Measurements from ENCODE around the gene NTRK3.

The NTRK3 gene

DNA sequence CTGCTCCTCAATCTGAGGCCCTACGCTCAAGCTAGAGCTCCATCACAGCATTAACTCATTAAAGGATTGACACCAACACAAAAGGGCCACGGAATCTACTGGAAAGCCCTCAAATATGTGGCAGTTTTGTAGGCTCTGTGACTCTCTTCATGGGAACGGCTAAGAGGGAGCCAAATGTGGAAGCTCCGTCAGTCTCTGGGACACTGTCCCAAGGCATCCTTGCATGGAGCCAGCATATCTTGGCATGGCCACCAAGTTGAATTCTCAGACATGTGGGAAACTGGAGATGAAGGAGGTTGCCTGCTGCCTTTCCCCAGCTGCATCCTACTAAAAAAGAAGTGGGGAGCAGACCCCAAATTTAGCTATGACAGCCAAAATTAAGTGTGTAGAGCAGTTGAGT, 296.9 kb downstream of the NTRK3 start:
- no peak for DNase-seq (ENCODE audit: low read depth)
- TF ChIP-seq, protein P1, sequence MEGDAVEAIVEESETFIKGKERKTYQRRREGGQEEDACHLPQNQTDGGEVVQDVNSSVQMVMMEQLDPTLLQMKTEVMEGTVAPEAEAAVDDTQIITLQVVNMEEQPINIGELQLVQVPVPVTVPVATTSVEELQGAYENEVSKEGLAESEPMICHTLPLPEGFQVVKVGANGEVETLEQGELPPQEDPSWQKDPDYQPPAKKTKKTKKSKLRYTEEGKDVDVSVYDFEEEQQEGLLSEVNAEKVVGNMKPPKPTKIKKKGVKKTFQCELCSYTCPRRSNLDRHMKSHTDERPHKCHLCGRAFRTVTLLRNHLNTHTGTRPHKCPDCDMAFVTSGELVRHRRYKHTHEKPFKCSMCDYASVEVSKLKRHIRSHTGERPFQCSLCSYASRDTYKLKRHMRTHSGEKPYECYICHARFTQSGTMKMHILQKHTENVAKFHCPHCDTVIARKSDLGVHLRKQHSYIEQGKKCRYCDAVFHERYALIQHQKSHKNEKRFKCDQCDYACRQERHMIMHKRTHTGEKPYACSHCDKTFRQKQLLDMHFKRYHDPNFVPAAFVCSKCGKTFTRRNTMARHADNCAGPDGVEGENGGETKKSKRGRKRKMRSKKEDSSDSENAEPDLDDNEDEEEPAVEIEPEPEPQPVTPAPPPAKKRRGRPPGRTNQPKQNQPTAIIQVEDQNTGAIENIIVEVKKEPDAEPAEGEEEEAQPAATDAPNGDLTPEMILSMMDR (IDR thresholded peaks at IDR 0.05; ENCODE audit: low read depth, low read length, missing control alignments) = no peak
- in situ Hi-C loops (cut with HindIII; ENCODE audit: low sequenced_read_pairs) = no loop called here
- H3K4me3 ChIP-seq (ENCODE audit: low read depth, low read length) = no peak overlapping the region

DNA sequence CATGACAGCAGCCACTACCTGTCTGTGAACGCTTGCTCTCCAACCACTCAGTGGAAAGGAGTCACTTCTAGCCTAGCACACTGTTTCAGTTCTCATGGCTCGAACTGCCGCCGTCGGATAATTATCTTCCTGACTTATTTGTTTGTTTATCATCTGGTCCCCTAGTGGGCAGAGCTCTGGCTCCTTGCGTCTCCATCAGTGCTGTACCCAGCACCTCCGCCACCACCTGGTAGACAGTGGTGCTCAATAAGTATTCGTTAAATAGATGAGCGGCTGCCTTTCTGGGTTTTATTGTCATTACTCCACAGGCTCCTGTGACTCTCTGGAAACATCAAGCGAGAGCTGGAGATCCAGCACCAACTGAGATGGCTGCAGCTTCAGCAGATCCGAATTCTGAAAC, 297.5 kb downstream of the NTRK3 start:
- TF ChIP-seq, protein P1 (IDR thresholded peaks at IDR 0.05; ENCODE audit: low read depth, low read length, missing control alignments) = peak; percentile 10
- H3K4me3 ChIP-seq (ENCODE audit: low read depth, low read length) = no peak overlapping the region
- in situ Hi-C loops (cut with HindIII; ENCODE audit: low sequenced_read_pairs) = no loop called here
- DNase-seq (ENCODE audit: low read depth) = no peak

DNA sequence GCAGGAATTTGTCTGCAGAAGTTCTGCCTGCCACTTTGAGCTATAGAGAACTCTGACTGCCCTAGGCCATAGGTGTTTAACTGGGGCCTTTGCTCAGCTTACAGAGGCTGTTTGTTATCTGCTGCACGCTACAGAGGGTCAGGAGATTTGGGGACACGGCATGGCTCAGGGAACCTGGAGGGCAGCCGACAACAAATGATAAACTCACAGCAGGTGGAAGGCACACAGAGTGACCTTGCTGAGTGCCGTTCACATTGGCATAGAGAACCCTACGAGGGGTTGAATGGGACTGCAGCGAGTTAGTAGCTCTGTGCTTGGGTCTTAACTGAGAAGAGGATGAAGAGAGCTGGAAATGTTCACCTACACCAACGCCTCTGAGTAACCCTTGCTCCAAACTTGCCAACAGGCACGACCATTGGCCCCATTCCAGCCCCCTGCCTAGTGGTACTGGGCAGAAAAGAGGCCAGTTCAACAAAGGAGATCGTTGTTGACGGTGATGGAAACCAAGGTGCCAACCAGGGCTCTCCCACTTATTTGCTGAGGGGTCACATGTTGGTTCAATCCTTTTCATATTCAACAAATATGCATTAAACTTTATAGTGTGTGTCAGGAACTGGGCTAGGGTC, 301.1 kb downstream of the NTRK3 start:
- in situ Hi-C loops (cut with HindIII; ENCODE audit: low sequenced_read_pairs) = no loop called here
- DNase-seq (ENCODE audit: low read depth) = no peak
- H3K4me3 ChIP-seq (ENCODE audit: low read depth, low read length) = no peak overlapping the region
- TF ChIP-seq, protein P1 (IDR thresholded peaks at IDR 0.05; ENCODE audit: low read depth, low read length, missing control alignments) = no peak

DNA sequence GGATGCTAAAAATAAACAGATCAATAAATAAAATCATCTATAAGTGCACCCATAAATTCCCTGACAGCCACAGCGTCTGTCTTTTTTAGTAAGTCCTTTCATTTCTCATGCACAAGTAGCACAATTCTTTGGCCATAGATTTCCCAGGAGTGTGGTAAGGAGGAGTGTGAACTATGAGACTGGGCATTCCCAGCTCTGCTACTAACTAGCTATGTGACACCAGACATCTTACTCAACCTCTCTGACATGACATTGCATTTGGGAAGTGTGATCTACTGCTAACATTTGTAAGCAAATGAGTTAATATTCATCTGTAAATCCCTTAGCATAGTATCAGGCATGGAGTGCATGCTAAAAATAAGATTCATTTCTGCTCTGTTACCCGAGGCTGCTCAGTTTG, 301.7 kb downstream of the NTRK3 start:
- H3K4me3 ChIP-seq (ENCODE audit: low read depth, low read length) = no peak overlapping the region
- TF ChIP-seq, protein P1 (IDR thresholded peaks at IDR 0.05; ENCODE audit: low read depth, low read length, missing control alignments) = no peak
- in situ Hi-C loops (cut with HindIII; ENCODE audit: low sequenced_read_pairs) = no loop called here
- DNase-seq (ENCODE audit: low read depth) = no peak

DNA sequence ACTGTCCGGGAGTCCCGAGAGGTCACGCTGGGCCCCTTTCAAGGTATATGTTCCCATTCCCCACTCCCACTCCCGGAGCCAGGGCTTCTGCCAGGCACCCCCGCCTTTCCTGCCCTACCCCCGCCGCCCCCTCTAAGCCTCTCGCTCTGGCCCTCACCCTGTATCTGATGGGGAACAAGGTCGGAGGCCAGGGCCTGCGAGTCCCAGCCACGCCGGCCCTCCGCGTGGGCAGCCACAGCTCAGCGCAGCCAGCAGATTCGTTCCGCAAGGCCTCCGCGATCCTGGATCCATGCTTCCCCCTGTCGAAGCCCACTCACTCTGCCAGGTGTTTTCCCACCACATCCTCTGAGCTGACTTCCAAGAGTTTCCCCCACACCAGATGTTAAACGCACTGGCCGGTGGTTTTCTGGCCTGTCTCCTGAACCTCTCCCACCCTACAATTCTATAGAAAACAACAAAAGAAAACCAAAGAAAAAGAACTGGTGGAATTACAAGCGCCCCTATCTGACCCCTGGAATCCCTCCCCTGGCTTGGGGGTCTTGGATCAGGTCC, 303.7 kb downstream of the NTRK3 start:
- in situ Hi-C loops (cut with HindIII; ENCODE audit: low sequenced_read_pairs) = no loop called here
- TF ChIP-seq, protein P1 (IDR thresholded peaks at IDR 0.05; ENCODE audit: low read depth, low read length, missing control alignments) = no peak
- no peak for DNase-seq (ENCODE audit: low read depth)
- no peak overlapping the region for H3K4me3 ChIP-seq (ENCODE audit: low read depth, low read length)

DNA sequence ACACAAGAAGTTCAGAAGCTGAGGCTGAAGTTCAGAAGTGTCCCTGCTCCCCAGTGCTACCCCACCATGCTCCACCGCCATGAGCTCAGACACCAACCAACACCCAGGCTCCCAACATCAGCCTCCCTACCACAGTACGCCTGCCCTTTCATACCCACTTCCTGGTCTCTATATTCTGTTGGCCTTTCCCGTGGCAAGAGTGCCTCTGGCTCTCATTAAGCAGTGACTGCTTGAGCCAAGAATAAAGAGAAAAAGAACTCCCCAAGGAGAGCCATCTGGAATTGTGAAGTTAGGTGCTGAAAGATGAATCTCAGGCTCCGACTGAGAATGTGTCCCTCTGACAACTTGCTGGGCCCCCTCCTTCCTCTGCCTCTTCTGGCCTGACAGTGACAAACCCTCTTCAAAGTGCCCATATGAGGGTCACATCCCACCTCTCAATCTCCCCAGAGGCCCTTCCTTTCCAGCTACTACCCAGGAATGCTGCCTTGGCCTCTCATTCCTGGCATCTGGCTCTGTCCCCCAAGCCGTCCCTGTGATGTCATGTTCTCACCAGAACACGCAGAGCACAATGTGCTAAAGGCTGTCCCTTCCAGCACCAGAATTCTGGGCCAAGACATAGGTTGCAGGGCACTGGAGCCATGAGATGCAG, 306.8 kb downstream of the NTRK3 start:
- DNase-seq (ENCODE audit: low read depth) = no peak
- H3K4me3 ChIP-seq (ENCODE audit: low read depth, low read length) = no peak overlapping the region
- in situ Hi-C loops (cut with HindIII; ENCODE audit: low sequenced_read_pairs) = no loop called here
- TF ChIP-seq, protein P1 (IDR thresholded peaks at IDR 0.05; ENCODE audit: low read depth, low read length, missing control alignments) = no peak
